Mucosa of descending colon (tissue), 3 donors: ENCODE results near the gene TRAF5. TPM values are rescaled to one million over a fixed set of nuclear protein-coding genes. Genes with fewer than 3 reads are reported as not detected.

Source experiments
- ATAC-seq: fragments of 200-7000 bp; cut with Tn5 transposase; one replicate; pipeline ENCODE4 v1.9.1; 2020; ENCODE audit warnings: mild to moderate bottlenecking, moderate library complexity
- DNase-seq, 3 donors: peaks; one replicate each; pipeline ENCODE4 v3.0.0-alpha.2; 2020
- H3K36me3 ChIP-seq: fragments of 200-600 bp; one replicate; pipeline ENCODE4 v1.8.0; 2021; ENCODE audit warnings: low read depth, mild to moderate bottlenecking
- H3K4me1 ChIP-seq: fragments of 200-600 bp; one replicate; pipeline ENCODE4 v1.8.0; 2021; ENCODE audit warnings: low read depth, mild to moderate bottlenecking
- H3K4me3 ChIP-seq: fragments of 200-600 bp; one replicate; pipeline ENCODE4 v1.8.0; 2021; ENCODE audit warnings: mild to moderate bottlenecking
- H3K9me3 ChIP-seq: fragments of 200-600 bp; one replicate; pipeline ENCODE4 v1.8.0; 2021; ENCODE audit warnings: mild to moderate bottlenecking
- intact Hi-C, 2 donors: fragments of 100-400 bp; cut with DNase I in 1 of 2; cut with micrococcal nuclease in 1 of 2; formaldehyde crosslinking; loops; one replicate each; pipeline versions ENCODE4 v1.11.0 to v1.11.1; 2022; cut with DNase I, micrococcal nuclease
- long read RNA-seq, 2 donors: library from polyadenylated mRNA; unstranded; transcript quantifications; one replicate each; pipeline ENCODE4 v2.0.0, GENCODE V29; 2019 to 2021
- total RNA-seq, 3 donors: library from RNA; stranded (reverse); fragmentation: NEBNext Ultra II Directional in 2 of 3; extraction: Animal tissue kit (Norgen Biotek cat#: 25700) in 2 of 3; gene quantifications; one replicate each; pipeline versions ENCODE4 v1.2.1 to v1.2.4, GENCODE V29; 2021 to 2023
- TF ChIP-seq, protein P1 (sequence below): fragments of 200-600 bp; IDR thresholded peaks from one replicate; pipeline ENCODE4 v1.8.0; 2022; ENCODE audit warnings: antibody characterized with exemption, mild to moderate bottlenecking
- donor health status: DM: no; HTN: no; CAD: no; lungs with moderate emphysema.
- donor health status: DM: no; HTN: no; CAD: no.
- donor health status: DM: no; HTN: yes; CAD: no.

Gene TRAF5, protein sequence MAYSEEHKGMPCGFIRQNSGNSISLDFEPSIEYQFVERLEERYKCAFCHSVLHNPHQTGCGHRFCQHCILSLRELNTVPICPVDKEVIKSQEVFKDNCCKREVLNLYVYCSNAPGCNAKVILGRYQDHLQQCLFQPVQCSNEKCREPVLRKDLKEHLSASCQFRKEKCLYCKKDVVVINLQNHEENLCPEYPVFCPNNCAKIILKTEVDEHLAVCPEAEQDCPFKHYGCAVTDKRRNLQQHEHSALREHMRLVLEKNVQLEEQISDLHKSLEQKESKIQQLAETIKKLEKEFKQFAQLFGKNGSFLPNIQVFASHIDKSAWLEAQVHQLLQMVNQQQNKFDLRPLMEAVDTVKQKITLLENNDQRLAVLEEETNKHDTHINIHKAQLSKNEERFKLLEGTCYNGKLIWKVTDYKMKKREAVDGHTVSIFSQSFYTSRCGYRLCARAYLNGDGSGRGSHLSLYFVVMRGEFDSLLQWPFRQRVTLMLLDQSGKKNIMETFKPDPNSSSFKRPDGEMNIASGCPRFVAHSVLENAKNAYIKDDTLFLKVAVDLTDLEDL
- total RNA-seq, result 10 to 100 TPM; 19.4 to 28.5 (median 23.9) TPM
- long read RNA-seq, donor 1, transcript TRAF5-201 (11 exons, 3,972 nt), result major isoform, 15 of 22 reads
- long read RNA-seq, donor 1, partial matches to known transcripts, result 4 of 22 reads
- long read RNA-seq, donor 1, other reads (novel, unspliced or antisense), result 3 of 22 reads
- long read RNA-seq, donor 2, partial matches to known transcripts, result 2 of 6 reads
- long read RNA-seq, donor 2, other reads (novel, unspliced or antisense), result 2 of 6 reads

DNA sequence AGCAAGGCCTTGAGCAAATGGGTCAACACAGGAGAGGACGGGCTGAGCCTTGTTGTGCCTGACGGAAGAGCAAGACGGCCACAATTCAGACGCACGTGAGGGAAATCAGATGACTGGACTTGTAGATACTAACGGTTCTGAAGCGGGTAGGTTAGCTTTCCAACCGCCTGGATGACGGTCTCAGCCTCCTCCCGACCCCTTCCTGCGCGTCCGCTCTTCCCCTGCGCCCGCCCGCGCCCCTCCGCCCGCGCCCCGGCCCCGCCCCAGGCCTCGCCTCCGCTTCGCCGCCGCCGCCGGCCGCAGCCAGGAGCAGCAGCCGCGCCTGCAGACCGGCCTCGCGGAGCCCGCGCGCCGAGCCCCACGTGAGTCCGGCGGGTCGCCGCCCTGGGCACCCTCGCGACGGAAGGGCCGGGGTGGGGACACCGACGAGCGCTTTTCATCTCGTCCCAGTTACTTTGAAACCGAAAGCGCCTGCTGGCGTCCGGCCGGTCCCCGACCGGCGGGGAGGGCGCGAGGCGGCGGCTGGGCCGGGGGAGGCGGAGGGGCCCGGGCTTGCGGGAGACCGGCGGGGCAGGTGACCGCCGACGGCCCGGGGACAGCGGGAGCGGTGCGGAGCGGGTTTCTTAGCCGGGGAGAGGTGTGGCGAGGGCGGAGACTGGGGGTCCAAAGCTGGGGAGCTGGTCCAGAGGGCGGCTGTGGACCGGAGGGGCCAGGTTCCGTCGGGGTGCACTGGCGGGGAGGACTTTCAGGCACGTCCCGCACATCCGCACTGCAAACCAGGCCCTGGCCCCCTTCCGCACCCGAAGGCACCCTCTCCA lies at the start of gene TRAF5:
Gene TRAF5, plus strand, starts transcription at position 306 of the 818 bp plus-strand sequence. CDS start 26,407 bp downstream, outside the sequence.
- intact Hi-C loops, result loop anchor here (10.0 kb wide), 2 partner anchors 188 to 328 kb away; no protein-coding TSS in a partner anchor
- Histone ChIP-seq H3K4me1 (peaks cover 37% of the 10 kb centered on the region), H3K4me3 (peak within 1 kb of the TSS; percentile 52)

DNA sequence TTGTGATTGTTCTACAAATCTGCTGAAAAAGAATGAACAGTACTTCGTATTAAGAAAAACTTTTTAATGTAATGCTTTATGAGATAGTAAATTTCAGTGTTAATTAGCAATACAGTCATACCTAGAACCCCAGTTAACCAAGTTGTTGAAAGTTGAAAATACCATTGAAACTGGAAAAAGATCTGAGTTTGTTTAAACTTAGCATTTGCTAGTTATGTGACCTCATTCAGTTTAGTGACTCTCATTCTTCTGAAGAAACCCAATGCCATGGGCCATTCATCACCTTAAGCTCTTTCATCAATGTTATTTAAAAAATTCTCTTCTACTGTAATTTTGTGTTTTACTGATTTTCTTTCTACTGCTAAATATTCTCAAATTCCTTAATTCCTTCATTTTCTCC lies 47.3 kb upstream of the TRAF5 start:
- TF ChIP-seq, protein P1, sequence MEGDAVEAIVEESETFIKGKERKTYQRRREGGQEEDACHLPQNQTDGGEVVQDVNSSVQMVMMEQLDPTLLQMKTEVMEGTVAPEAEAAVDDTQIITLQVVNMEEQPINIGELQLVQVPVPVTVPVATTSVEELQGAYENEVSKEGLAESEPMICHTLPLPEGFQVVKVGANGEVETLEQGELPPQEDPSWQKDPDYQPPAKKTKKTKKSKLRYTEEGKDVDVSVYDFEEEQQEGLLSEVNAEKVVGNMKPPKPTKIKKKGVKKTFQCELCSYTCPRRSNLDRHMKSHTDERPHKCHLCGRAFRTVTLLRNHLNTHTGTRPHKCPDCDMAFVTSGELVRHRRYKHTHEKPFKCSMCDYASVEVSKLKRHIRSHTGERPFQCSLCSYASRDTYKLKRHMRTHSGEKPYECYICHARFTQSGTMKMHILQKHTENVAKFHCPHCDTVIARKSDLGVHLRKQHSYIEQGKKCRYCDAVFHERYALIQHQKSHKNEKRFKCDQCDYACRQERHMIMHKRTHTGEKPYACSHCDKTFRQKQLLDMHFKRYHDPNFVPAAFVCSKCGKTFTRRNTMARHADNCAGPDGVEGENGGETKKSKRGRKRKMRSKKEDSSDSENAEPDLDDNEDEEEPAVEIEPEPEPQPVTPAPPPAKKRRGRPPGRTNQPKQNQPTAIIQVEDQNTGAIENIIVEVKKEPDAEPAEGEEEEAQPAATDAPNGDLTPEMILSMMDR, result no peak
- intact Hi-C loops, result no loop called here
- Histone ChIP-seq H3K36me3 (no peaks in the 10 kb centered on the region), H3K4me3 (no peak overlapping the region), H3K9me3 (no peaks in the 10 kb centered on the region), H3K4me1 (no peaks in the 10 kb centered on the region)
- ATAC-seq (no peak), DNase-seq (no peak)

More for the DNA sequence above, at the start of gene TRAF5:
- TF ChIP-seq, protein P1, result no peak
- DNase-seq (peak; percentile 67 to 81 (median 76)), ATAC-seq (peak; percentile 71)
- H3K9me3 ChIP-seq, result no peaks in the 10 kb centered on the region
- no peaks in the 10 kb centered on the region for H3K36me3 ChIP-seq

DNA sequence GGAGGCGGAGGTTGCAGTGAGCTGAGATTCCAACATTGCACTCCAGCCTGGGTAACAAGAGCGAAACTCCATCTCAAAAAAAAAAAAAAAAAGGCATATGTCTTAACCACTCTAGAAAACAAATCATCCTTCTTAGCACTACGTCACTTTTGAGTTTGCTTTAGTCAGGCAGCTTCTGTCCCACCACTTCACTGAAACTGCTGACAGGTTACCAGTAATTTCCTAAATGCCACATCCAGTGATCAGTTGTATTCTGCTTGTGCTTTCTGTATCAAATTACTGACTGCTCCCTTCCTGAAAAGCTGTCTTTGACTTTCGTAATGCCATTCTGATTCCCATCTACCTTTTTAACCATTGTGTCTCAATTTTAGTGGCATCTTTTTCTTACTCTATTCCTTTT lies 45.7 kb upstream of the TRAF5 start:
- no peak overlapping the region for H3K4me3 ChIP-seq
- ATAC-seq (no peak), DNase-seq (no peak)
- TF ChIP-seq, protein P1, result no peak
- no peaks in the 10 kb centered on the region for H3K36me3 ChIP-seq
- intact Hi-C loops, result no loop called here
- no peaks in the 10 kb centered on the region for H3K4me1 ChIP-seq
- no peaks in the 10 kb centered on the region for H3K9me3 ChIP-seq

DNA sequence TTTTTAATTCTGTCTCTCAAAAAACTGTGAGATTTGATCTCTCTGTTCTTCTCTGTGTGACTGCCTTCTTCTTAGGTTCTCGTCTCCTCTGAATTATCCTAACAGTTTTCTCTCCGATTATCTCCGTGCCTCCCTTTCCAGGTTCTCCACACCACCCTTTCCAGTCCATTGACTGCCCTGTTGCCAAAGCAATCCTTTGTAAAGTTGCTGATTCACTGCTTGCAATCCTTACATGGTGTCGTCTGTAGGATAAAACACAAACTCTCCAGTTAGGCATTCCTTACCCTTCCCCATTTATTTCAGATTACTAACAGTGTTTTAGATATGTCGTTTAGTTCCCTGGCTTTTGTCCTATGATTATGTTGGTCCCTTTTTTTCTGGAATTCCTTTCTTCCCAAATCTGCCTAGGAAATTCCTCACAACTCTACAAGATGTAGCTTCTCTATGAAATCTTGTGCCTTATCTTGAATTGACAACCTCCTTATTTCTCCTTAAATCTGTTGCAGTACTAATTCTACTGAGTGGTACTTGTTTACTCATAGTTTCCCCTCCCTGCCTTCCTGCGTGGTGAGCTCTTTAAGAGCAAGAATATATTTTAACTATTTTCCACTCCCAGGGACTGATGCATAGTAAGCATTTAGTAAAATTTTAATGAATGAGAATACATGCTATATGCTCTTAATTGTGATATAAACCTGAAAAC lies 45.2 kb upstream of the TRAF5 start:
- DNase-seq (no peak), ATAC-seq (no peak)
- Histone ChIP-seq H3K36me3 (no peaks in the 10 kb centered on the region), H3K9me3 (no peaks in the 10 kb centered on the region), H3K4me3 (no peak overlapping the region), H3K4me1 (no peaks in the 10 kb centered on the region)
- intact Hi-C loops, result no loop called here
- TF ChIP-seq, protein P1, result no peak

DNA sequence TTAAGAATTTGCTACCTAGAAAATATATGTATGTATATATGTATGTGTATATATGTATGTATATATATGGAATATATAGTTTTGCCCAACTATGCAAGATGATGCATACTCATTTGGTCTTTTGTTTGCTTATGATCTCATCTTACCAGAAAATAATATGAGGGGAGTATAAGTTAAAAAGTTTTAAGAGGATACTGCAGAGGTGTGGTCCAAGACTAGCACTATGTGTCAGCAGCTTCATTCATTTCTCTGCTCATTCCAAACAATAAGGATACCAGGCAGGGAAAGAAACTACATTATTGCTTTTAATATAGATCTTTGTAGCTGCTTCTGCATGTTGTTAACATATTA lies 44.6 kb upstream of the TRAF5 start:
- Histone ChIP-seq H3K9me3 (no peaks in the 10 kb centered on the region), H3K36me3 (no peaks in the 10 kb centered on the region), H3K4me3 (no peak overlapping the region), H3K4me1 (no peaks in the 10 kb centered on the region)
- ATAC-seq (no peak), DNase-seq (no peak)
- intact Hi-C loops, result no loop called here
- TF ChIP-seq, protein P1, result no peak
